ENCODE measurements around the gene MTX3. TPM values are rescaled to one million over a fixed set of nuclear protein-coding genes. Genes with fewer than 3 reads are reported as not detected.

The MTX3 gene
- polyA plus RNA-seq, 1 experiment, result 15.2 TPM

DNA sequence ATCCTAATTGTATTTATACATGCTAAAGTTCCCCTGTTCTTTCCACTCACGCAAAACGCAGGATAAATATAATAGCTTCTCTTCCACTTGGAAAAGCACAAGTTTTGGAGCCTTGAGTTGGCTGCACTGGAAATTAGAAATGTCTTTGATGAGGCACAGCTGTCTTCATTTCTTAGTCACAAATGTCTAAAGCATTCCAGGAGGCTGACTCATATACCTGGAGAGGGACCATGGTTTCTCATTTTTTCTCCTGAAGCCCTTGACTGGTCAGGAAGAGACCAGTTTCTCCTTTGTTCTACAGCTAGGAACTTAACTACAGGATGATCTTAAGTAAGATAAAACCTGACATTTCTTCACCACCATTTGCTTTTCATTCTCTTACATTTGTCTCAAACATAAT lies 16.2 kb downstream of the MTX3 start:
- no peaks in the 10 kb centered on the region for H3K27me3 ChIP-seq (ENCODE audit: control insufficient read depth, insufficient read depth, low read length)
- no peak overlapping the region for H3K4me3 ChIP-seq (ENCODE audit: low read depth, low read length)
- no peak for DNase-seq (ENCODE audit: low read depth, low spot score)
- no peak overlapping the region for H3K27ac ChIP-seq (ENCODE audit: low read depth, low read length)
- TF ChIP-seq, protein P1, sequence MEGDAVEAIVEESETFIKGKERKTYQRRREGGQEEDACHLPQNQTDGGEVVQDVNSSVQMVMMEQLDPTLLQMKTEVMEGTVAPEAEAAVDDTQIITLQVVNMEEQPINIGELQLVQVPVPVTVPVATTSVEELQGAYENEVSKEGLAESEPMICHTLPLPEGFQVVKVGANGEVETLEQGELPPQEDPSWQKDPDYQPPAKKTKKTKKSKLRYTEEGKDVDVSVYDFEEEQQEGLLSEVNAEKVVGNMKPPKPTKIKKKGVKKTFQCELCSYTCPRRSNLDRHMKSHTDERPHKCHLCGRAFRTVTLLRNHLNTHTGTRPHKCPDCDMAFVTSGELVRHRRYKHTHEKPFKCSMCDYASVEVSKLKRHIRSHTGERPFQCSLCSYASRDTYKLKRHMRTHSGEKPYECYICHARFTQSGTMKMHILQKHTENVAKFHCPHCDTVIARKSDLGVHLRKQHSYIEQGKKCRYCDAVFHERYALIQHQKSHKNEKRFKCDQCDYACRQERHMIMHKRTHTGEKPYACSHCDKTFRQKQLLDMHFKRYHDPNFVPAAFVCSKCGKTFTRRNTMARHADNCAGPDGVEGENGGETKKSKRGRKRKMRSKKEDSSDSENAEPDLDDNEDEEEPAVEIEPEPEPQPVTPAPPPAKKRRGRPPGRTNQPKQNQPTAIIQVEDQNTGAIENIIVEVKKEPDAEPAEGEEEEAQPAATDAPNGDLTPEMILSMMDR (IDR thresholded peaks at IDR 0.05; ENCODE audit: low read depth, low read length), result no peak
- H3K9me3 ChIP-seq (ENCODE audit: control insufficient read depth, insufficient read depth, low read length), result no peaks in the 10 kb centered on the region
- ChIA-PET CTCF (interaction anchor here (0.5 to 1.3 kb wide), 4 partner anchors 10 to 471 kb away, joined by 3 to 7 read pairs (median 4); no protein-coding TSS in a partner anchor), POLR2A (no interaction called here)

- DNase-seq (ENCODE audit: low read depth, low spot score), result no peak
- no peaks in the 10 kb centered on the region for H3K27me3 ChIP-seq (ENCODE audit: control insufficient read depth, insufficient read depth, low read length)
- CTCF ChIA-PET, result no interaction called here
- no peak overlapping the region for H3K27ac ChIP-seq (ENCODE audit: low read depth, low read length)
- TF ChIP-seq, protein P1 (IDR thresholded peaks at IDR 0.05; ENCODE audit: low read depth, low read length), result no peak
- H3K9me3 ChIP-seq (ENCODE audit: control insufficient read depth, insufficient read depth, low read length), result no peaks in the 10 kb centered on the region
- POLR2A ChIA-PET, result no interaction called here
- H3K4me3 ChIP-seq (ENCODE audit: low read depth, low read length), result no peak overlapping the region
Measured at GRCh38 chr5:79973996-79974395, 17.1 kb downstream of the MTX3 start.

DNA sequence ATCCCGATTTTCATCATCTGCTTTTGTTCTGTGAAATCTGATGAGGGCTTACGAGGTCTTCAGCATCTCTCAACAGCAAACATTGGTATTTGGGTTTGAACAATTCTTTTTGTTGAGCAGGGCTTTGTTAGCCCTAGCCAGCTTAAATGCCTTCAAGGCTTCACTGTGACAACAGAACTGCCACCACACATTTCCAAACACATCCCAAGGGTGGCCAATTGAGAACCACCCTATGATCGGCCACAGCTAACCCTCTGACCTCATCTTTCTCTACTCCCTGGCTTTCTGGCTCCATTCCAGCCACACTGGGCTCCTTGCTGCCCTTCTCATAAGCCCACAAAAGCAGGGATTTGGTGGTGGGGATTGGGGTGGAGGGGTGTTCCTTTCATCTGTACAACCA lies 17.6 kb downstream of the MTX3 start:
- CTCF ChIA-PET, result no interaction called here
- DNase-seq (ENCODE audit: low read depth, low spot score), result no peak
- Histone ChIP-seq H3K27ac (ENCODE audit: low read depth, low read length) (no peak overlapping the region), H3K9me3 (ENCODE audit: control insufficient read depth, insufficient read depth, low read length) (no peaks in the 10 kb centered on the region), H3K4me3 (ENCODE audit: low read depth, low read length) (no peak overlapping the region), H3K27me3 (ENCODE audit: control insufficient read depth, insufficient read depth, low read length) (no peaks in the 10 kb centered on the region)
- POLR2A ChIA-PET, result no interaction called here
- TF ChIP-seq, protein P1 (IDR thresholded peaks at IDR 0.05; ENCODE audit: low read depth, low read length), result no peak

- ChIA-PET CTCF (no interaction called here), POLR2A (no interaction called here)
- TF ChIP-seq, protein P1 (IDR thresholded peaks at IDR 0.05; ENCODE audit: low read depth, low read length), result no peak
- Histone ChIP-seq H3K27me3 (ENCODE audit: control insufficient read depth, insufficient read depth, low read length) (no peaks in the 10 kb centered on the region), H3K4me3 (ENCODE audit: low read depth, low read length) (no peak overlapping the region), H3K27ac (ENCODE audit: low read depth, low read length) (no peak overlapping the region), H3K9me3 (ENCODE audit: control insufficient read depth, insufficient read depth, low read length) (no peaks in the 10 kb centered on the region)
- DNase-seq (ENCODE audit: low read depth, low spot score), result no peak
Measured at GRCh38 chr5:79971156-79971555, 19.9 kb downstream of the MTX3 start.

GRCh38 chr5:79966448-79966847 lies 24.6 kb downstream of the MTX3 start:
- TF ChIP-seq, protein P1 (IDR thresholded peaks at IDR 0.05; ENCODE audit: low read depth, low read length), result no peak
- Histone ChIP-seq H3K9me3 (ENCODE audit: control insufficient read depth, insufficient read depth, low read length) (no peaks in the 10 kb centered on the region), H3K27me3 (ENCODE audit: control insufficient read depth, insufficient read depth, low read length) (no peaks in the 10 kb centered on the region), H3K27ac (ENCODE audit: low read depth, low read length) (no peak overlapping the region), H3K4me3 (ENCODE audit: low read depth, low read length) (no peak overlapping the region)
- POLR2A ChIA-PET, result no interaction called here
- CTCF ChIA-PET, result no interaction called here
- DNase-seq (ENCODE audit: low read depth, low spot score), result no peak
